Caki2 (cell line): Measurements from ENCODE around the gene MRPS5. TPM values are rescaled to one million over a fixed set of nuclear protein-coding genes. Genes with fewer than 3 reads are reported as not detected.
"Not testable (repeated sequence)": the region's sequence is repeated elsewhere in the genome, so short reads cannot be mapped to it uniquely, and the experiment has no call there.

Source experiments
- DNase-seq: peaks from one replicate; pipeline ENCODE4 v3.0.0-alpha.2; 2015; ENCODE audit warnings: low read depth
- in situ Hi-C: cut with HindIII; loops from 2 replicates; pipeline ENCODE4 v1.10.0; 2016; ENCODE audit warnings: low sequenced_read_pairs, low pct_unique_long_range_greater_than_20kb, mixed read lengths
- total RNA-seq: library from RNA; depleted of rRNA; stranded (reverse); fragments of >200 nt; shearing (Covaris generic); gene quantifications from 2 replicates; pipeline ENCODE4 v1.2.3, GENCODE V29; 2014; ENCODE audit warnings: low replicate concordance; rRNA removed

The MRPS5 gene
- total RNA-seq, 1 experiment from 2014 or later: 104 TPM

GRCh38 chr2:95039978-95040377, 81.6 kb downstream of the MRPS5 start:
- DNase-seq: no peak
- in situ Hi-C loops: no loop called here

DNA sequence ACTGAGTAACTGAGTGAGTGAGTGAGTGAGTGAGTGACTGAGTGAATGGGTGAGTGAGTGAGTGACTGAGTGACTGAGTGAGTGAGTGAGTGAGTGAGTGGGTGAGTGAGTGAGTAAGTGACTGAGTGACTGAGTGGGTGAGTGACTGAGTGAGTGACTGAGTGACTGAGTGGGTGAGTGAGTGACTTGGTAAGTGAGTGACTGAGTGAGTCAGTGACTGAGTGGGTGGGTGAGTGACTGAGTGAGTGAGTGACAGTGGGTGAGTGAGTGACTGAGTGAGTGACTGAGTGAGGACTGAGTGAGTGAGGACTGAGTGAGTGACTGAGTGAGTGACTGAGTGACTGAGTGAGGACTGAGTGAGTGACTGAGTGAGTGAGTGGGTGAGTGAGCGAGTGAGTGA, 82.2 kb downstream of the MRPS5 start:
- DNase-seq: no peak
- in situ Hi-C loops: no loop called here

- DNase-seq: no peak
- in situ Hi-C loops: no loop called here
Measured at GRCh38 chr2:95038635-95039298, 82.8 kb downstream of the MRPS5 start.

GRCh38 chr2:95037841-95038585, 83.6 kb downstream of the MRPS5 start:
- DNase-seq, in situ Hi-C loops: not testable (repeated sequence)

GRCh38 chr2:95037384-95037839, 84.2 kb downstream of the MRPS5 start:
- in situ Hi-C loops: no loop called here
- no peak for DNase-seq

- in situ Hi-C loops: no loop called here
Measured at GRCh38 chr2:95036596-95037383, 84.8 kb downstream of the MRPS5 start.

More at GRCh38 chr2:95036596-95037383, 84.8 kb downstream of the MRPS5 start:
- DNase-seq: no peak

Other genes with a start within 250 kb of the MRPS5 start
- 1.4 TPM in 1 of 2 replicates, not detected in the other for gene MAL, start 96.1 kb downstream of the MRPS5 start, total RNA-seq
- 14.7 and 18.1 TPM in 2 replicates for gene ZNF514, start 38.0 kb upstream of the MRPS5 start, total RNA-seq
- 3.3 and 4.4 TPM in 2 replicates for gene ZNF2, start 44.0 kb upstream of the MRPS5 start, total RNA-seq
- 1.4 and 3.2 TPM in 2 replicates for gene ZNF892, start 85.7 kb upstream of the MRPS5 start, total RNA-seq
- gene PROM2, start 152.6 kb upstream of the MRPS5 start, total RNA-seq: 0.43 TPM in 1 of 2 replicates, not detected in the other
- gene KCNIP3, start 175.5 kb upstream of the MRPS5 start, total RNA-seq: 1.0 and 1.2 TPM in 2 replicates